Left lobe of liver (tissue), 2 donors: ENCODE results near the gene IL13RA2. TPM values are rescaled to one million over a fixed set of nuclear protein-coding genes. Genes with fewer than 3 reads are reported as not detected.

Experiments
- ATAC-seq: fragments of 200-7000 bp; cut with Tn5 transposase; one replicate; pipeline ENCODE4 v1.9.1; 2020; ENCODE audit warnings: mild to moderate bottlenecking, moderate library complexity
- DNase-seq: peaks from one replicate; pipeline ENCODE4 v3.0.0-alpha.2; 2020; ENCODE audit warnings: low spot score
- total RNA-seq: library from RNA; stranded (reverse); gene quantifications from one replicate; pipeline ENCODE4 v1.2.1, GENCODE V29; 2021
- donor health status: DM: no; HTN: no; CAD: no; lungs with moderate emphysema.
- donor health status: DM: no; HTN: yes; CAD: no.

Gene IL13RA2
- total RNA-seq, 1 donor from 2014 or later, result 0.88 TPM

DNA sequence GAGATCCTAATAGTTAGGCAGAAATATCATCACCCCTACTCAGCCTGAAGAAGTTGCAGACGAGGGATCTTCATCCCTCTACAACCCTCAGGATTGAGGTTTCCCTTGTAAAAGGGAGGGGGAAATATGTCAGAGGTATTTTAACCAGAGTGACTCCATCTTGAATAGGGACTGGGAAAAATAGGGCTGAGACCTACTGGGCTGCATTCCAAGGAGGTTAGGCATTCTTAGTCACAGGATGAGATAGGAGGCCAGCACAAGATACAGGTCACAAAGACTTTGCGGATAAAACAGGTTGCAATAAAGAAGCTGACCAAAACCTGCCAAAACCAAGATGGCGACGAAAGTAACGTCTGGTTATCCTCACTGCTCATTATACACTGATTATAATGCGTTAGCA lies 17.5 kb downstream of the IL13RA2 start:
- no peak for DNase-seq
- no peak for ATAC-seq

DNA sequence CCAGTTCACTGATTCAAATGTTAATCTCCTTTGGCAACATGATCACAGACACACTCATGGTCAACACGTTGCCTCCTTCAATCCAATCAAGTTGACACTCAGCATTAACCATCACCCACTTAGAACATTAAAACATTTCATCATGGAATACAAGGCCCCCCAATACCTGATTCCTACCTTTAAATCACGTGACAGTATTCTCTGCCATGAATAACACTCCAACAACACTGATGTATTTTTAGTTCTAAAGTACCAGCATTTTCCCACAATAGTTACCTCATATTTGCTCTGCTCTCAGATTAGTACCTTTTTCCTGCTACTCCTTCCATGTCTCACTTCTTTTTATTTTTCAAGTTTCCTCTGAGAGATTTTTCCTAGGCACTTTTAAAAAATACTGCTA lies 19.6 kb downstream of the IL13RA2 start:
- DNase-seq (no peak), ATAC-seq (no peak)

DNA sequence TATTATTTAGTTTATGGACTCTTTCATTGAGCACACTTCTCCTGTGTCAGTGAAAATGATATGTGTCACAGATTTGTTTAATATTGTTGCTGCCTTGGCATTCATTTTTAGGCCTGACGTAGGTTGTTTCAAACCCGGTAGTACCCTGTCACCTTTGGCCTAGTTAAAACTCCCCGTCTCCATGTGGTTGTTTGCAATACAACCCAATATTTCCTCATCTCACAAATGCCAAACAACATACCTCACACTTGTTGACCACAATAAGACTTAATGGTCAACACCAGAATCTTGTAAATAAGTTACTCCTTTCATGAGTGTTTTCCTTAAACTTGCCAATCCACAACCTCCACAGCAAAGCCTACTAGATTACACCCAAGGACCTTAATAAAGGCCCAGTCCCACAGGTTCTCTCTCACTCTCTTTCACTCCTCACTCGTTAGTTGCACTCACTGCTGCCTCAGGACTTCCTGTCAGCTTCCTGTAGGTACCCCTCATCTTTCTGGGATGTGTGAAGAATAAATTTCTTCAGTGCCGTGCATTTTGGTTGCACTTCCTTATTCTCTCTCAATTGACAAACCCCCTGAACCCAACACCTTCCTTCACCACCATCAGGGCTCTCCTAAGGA lies 31.3 kb downstream of the IL13RA2 start:
- no peak for ATAC-seq

DNA sequence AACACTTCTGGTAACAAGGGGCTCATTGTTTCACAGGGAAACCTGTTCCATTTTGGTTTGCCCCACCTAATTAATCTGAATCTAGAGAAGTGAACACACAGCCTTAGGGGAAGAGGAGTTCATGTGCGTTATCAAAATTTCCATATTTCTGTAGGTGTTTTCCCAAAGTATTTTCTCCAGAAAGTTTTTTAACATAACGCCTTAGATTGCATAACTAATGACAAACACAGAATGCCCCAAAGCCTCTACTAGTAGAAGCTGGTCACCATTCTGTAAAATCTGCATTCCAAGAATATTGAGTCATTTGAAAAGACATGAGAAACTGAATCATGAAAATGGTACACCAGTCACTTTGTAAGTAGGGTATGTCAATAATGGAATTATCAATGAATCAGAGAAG lies 41.1 kb downstream of the IL13RA2 start:
- DNase-seq (no peak), ATAC-seq (no peak)

More for the DNA sequence above, 31.3 kb downstream of the IL13RA2 start:
- no peak for DNase-seq

DNA sequence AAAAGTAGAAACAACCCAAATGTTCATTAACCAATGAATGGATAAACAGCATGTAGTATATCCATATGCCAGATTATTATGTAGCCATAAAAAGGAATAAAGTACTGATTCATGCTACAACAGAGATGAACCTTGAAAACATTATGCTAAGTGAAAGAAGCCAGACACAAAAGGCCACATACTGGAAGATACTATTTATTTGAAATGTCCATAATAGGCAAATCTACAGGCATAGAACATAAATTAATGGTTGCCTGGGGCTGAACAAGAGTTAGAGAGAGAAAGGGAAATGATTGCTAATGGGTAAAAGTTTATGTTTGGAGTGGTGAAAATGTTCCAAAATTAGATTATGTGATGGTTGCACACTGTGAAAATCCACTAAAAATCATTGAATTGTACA lies 44.4 kb downstream of the IL13RA2 start:
- no peak for DNase-seq
- no peak for ATAC-seq

DNA sequence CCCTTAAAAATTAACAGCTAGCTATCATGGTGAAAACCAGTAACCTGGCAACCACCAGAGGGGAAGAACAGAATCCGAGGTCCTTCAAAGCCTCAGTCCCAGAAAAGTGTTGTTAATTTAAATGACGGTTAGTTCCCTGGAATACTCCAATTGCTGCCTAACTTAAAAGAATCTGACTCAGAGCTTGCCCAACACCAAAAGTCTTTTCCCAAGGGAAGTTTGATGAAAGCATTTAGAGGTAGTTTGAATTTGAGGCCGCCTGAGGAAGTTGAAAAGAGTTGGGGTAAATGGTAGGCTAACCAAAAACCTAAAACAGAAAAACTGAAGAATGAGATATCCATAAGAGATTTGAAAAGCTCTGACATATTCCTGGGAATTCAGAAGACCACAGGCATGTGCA lies 46.6 kb downstream of the IL13RA2 start:
- ATAC-seq (no peak), DNase-seq (no peak)

DNA sequence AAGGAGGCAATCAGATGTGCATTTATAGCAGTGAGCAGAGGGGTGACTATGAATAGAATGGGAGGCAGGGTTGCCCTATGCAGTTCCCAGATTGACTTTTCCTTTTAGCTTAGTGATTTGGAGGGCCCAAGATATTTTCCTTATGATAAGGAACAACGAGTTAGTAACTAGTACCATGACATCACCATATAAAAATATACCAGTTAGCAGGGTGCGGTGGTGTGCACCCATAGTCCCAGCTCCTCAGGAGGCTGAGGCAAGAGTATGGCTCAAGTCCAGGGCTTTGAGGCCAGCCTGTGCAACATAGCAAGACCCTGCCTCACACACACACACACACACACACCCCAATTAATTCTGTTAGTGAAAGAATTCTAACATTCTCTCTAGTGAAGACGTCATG lies 53.0 kb downstream of the IL13RA2 start:
- no peak for ATAC-seq
- DNase-seq, result no peak

DNA sequence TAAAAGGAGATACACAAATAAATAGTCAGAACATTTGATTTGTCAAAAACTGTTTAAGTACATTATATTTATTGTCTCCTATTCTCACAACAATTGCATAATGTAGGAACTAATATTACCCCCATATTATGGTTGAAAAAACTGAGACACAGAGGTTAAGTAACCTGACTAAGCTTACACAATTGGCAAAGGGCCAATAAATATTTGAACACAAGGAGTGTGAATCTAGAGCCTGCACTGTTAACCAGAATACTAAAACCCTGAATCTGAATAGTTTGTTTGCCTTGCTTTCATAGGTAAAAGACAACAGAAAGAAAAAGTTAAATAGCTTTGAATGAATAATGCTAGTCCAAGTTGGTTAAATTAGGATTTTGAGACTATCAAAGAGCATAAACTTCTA lies 55.2 kb downstream of the IL13RA2 start:
- no peak for DNase-seq
- no peak for ATAC-seq

DNA sequence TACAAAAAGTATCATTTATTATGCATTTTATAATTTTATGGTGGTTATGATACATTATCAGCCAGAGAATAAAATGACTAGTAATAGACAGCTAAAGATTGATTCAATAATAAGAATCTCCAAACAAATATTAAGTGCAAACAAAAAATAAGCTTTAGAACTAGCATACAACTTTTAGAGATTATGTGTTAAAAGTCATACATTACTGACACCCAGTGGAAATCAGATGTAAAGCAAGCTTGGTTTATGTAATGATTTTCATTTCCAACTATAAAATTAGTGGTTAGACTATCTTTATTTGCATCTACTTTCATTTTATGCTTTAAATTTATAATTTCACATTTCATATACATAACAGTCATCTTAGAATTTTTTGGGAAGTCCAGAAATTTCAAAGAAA lies 57.7 kb downstream of the IL13RA2 start:
- no peak for ATAC-seq
- no peak for DNase-seq

Other genes with a start within 250 kb of the IL13RA2 start
- not detected for gene RBMXL3, start 171.8 kb upstream of the IL13RA2 start, total RNA-seq
- gene LRCH2, start 216.5 kb upstream of the IL13RA2 start, total RNA-seq, result not detected